ENCODE results near the gene DNMBP.
A peak's percentile ranks its signal among the peaks of the same experiment; 100 is the strongest.
"Not testable (repeated sequence)": the region's sequence is repeated elsewhere in the genome, so short reads cannot be mapped to it uniquely, and the experiment has no call there.

DNMBP gene

DNA sequence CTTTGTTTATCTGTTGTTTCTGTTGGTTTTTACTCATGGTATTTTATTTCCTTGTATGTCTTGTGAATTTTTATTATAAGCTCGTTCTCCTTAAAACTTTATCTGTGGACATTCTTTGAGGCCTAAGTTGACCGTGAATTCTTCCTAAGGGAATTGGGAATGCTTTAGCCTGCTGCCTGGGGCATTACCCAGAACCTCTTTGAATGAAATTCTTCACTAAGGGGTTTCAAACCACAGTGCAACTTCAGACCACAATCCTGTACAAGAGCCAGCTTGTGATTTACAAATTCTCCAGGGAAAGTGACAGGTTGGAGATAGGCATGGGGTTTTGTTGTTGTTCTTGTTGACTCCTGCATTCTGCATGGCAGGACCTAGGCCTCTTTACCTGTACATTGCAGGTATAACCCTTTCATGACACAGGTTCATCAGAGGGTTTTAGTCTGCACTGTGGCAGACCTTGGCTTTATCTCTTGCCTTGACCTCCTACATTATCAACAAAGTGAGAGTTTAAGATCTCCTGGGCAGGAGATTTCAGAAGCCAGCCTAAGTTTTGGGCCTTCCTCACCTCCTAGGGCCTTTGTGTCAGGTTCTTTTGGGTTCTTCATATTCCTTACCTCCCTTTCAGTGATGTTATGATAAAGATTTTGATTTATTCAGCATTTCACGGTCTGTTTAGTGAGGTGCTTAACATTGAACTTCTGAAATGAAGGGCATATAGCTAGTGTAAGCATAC, 157.1 kb downstream of the DNMBP start:
- Mint-ChIP-seq H3K36me3 (peaks cover 7% of the 10 kb centered on the region), H3K27me3 (peaks cover under 1% of the 10 kb centered on the region), H3K4me1 (no peaks in the 10 kb centered on the region), H3K27ac (no peak overlapping the region), H3K4me3 (no peak overlapping the region), H3K9me3 (no peaks in the 10 kb centered on the region)
- DNase-seq (ENCODE audit: low spot score in 2 of 2) (no peak), ATAC-seq (ENCODE audit: low read depth) (no peak)

- DNase-seq (ENCODE audit: low spot score in 2 of 2) (no peak), ATAC-seq (ENCODE audit: low read depth) (no peak)
- H3K4me3 Mint-ChIP-seq = no peak overlapping the region
- peaks cover 7% of the 10 kb centered on the region for H3K36me3 Mint-ChIP-seq
- H3K27me3 Mint-ChIP-seq = no peaks in the 10 kb centered on the region
- H3K9me3 Mint-ChIP-seq = no peaks in the 10 kb centered on the region
- no peaks in the 10 kb centered on the region for H3K4me1 Mint-ChIP-seq
- H3K27ac Mint-ChIP-seq = no peak overlapping the region
Measured at GRCh38 chr10:99851825-99852224, 157.9 kb downstream of the DNMBP start.

DNA sequence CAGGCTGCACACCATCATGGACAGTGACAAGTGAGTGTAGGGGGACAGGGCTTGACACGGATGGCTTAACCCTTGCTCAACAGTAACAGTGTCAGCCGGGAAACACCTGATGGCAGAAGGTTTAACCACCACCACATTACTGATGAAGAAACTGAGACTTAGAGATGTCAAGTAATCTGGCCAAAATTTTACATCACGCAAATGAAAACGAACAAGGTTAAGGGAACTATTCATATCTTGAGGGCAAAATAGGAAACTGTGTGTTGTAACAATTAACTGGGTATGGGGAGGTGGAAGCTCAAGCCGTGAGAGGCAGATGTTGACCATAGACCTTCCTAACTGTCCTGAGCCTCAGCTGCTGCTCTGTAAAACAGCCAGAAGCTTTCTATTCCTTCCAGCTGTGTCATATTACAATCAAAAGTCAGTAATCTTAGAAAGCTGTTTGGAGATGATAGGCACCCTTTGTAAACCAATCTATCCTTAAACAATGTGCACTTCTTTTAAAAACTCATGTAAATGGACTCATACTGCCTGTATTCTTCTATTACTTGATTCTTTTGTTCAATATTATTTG, 158.9 kb downstream of the DNMBP start:
- H3K4me3 Mint-ChIP-seq = no peak overlapping the region
- peaks cover 7% of the 10 kb centered on the region for H3K36me3 Mint-ChIP-seq
- ATAC-seq (ENCODE audit: low read depth) = no peak
- no peaks in the 10 kb centered on the region for H3K9me3 Mint-ChIP-seq
- DNase-seq (ENCODE audit: low spot score in 2 of 2) = no peak
- H3K27me3 Mint-ChIP-seq = no peaks in the 10 kb centered on the region
- peaks cover 3% of the 10 kb centered on the region for H3K4me1 Mint-ChIP-seq
- no peak overlapping the region for H3K27ac Mint-ChIP-seq

DNA sequence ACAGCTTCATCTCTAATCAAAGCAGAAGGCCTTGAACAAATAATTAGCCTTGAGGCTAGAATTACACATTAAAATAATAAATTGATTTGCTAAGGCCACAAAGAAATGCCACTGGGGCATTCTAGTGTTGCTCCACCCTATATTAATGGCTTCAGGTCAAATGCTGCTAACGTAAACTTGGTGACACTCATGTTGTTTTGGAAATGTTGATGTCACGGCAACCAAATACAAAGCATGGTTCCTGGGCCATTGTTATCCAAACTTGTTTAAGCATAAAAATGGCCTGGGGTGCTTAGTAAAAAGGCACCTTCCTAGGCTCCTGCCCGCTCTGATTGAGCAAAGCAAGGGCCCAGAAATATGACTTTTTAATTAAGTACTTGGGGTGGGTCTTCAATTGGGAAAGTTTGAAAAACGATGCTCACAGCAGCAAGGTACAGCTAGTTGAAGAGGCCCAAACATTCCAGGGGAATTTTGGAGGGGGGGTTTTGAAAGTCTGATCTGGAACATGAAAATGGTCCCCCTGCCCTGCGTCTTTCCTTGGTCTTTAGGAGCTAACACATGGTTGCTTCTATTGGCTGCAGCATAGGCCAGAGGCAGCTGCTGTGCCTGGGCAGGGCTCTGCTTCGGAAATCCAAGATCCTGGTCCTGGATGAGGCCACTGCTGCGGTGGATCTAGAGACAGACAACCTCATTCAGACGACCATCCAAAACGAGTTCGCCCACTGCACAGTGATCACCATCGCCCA, 159.6 kb downstream of the DNMBP start:
- H3K27me3 Mint-ChIP-seq = no peaks in the 10 kb centered on the region
- H3K4me3 Mint-ChIP-seq = no peak overlapping the region
- no peak for DNase-seq (ENCODE audit: low spot score in 2 of 2)
- ATAC-seq (ENCODE audit: low read depth) = no peak
- no peak overlapping the region for H3K27ac Mint-ChIP-seq
- H3K4me1 Mint-ChIP-seq = peaks cover 3% of the 10 kb centered on the region
- peaks cover 7% of the 10 kb centered on the region for H3K36me3 Mint-ChIP-seq
- no peaks in the 10 kb centered on the region for H3K9me3 Mint-ChIP-seq

DNA sequence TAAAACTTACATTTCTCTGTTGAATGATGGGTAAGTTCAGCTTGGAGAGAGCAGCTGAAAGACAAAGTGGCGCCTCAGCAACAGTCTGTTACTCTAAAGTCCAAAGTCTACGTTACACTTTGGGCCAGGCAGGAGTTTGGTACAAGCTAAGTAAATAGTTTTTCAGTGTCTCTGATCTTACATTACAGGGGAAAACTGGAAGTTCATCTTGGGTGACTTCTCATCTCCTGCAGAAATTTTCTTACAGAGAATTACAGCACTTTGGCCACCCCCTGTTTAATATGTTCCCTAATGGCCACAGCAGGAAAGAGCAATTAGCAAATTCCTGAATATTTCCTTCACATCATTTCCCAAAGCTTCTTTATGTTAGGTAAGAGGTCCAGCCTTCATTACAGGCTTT, 160.2 kb downstream of the DNMBP start:
- H3K36me3 Mint-ChIP-seq = peaks cover 7% of the 10 kb centered on the region
- no peak overlapping the region for H3K27ac Mint-ChIP-seq
- no peak overlapping the region for H3K4me3 Mint-ChIP-seq
- ATAC-seq (ENCODE audit: low read depth) (no peak), DNase-seq (ENCODE audit: low spot score in 2 of 2) (no peak)
- no peaks in the 10 kb centered on the region for H3K27me3 Mint-ChIP-seq
- H3K4me1 Mint-ChIP-seq = peaks cover 3% of the 10 kb centered on the region
- no peaks in the 10 kb centered on the region for H3K9me3 Mint-ChIP-seq

DNA sequence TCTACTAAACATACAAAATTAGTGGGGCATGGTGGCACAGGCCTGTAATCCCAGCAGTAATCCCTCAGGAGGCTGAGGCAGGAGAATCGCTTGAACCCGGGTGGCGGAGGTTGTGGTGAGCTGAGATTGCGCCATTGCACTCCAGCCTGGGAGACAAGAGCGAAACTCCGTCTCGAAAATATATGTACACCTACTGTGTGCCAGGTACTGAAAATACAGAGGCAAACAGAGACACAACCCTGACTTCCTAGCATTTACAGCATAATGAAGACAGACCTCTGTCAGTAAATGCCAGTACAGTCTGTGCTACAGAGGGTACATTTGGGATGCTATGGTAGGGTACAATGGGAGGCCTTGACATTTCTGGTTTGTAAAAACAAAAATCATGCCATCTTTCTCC, 160.7 kb downstream of the DNMBP start:
- H3K27ac Mint-ChIP-seq = no peak overlapping the region
- peaks cover 9% of the 10 kb centered on the region for H3K36me3 Mint-ChIP-seq
- peaks cover 3% of the 10 kb centered on the region for H3K4me1 Mint-ChIP-seq
- H3K4me3 Mint-ChIP-seq = no peak overlapping the region
- H3K9me3 Mint-ChIP-seq = no peaks in the 10 kb centered on the region
- H3K27me3 Mint-ChIP-seq = no peaks in the 10 kb centered on the region
- DNase-seq (ENCODE audit: low spot score in 2 of 2) (no peak), ATAC-seq (ENCODE audit: low read depth) (no peak)

DNA sequence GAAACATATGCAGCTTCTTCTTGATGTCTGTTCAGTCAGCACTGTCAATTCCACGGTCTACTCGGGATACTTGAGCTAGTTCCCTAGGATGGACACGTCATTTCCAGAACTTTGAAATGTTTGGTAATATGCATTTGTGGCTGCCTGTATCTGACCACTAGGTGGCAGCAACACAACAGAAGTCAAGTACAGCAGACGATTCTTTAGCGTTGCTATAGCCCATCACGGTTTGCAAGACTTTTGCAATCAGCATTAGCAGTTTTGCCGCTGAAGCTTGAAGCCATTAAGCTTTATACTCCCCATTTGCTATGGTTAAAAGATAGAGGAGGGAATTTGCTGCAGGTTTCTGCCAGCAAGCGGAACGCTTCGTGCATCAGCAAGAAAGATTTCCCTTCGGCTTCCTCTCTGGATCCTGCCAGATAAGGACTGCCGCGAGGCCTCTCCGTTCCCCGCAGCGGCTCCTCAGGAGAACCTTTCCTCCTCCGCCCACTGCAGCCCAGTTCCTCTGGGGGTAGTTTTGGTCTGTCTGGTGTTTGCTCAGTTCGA, 163.8 kb downstream of the DNMBP start:
- Mint-ChIP-seq H3K4me1 (peaks cover 3% of the 10 kb centered on the region), H3K27me3 (no peaks in the 10 kb centered on the region), H3K9me3 (no peaks in the 10 kb centered on the region), H3K36me3 (peaks cover 2% of the 10 kb centered on the region), H3K27ac (no peak overlapping the region), H3K4me3 (peak overlapping the region; percentile 59)
- DNase-seq (ENCODE audit: low spot score in 2 of 2) (peak; percentile 64 to 66), ATAC-seq (ENCODE audit: low read depth) (peak; percentile 90)

DNA sequence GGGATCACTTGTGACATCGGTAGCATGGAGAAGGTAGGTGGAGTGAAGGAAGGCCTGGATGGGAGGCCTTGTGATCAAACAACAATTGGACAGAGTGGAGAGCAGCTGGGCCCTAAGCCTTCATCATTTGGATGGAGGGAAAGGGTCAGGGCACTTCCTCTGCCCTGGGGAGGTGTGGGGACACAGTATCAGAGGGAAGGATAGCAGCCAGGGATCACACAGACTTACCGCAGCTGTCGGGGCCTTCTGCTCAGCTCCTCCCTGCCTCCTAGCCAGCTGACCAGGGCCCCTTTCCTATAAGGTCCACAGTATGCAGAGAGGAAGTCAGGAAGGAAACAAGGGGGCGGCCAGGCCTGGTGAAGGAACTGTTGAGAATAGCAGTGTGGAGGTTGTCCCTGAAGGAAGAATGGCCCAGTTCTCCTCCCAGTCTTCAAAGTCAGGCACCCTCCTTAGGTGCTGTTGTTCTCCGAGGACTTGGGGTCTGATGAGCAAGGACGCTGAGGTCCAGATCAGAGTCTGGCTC, 165.3 kb downstream of the DNMBP start:
- H3K27ac Mint-ChIP-seq = no peak overlapping the region
- no peaks in the 10 kb centered on the region for H3K9me3 Mint-ChIP-seq
- peaks cover 2% of the 10 kb centered on the region for H3K36me3 Mint-ChIP-seq
- H3K27me3 Mint-ChIP-seq = no peaks in the 10 kb centered on the region
- H3K4me1 Mint-ChIP-seq = peaks cover 3% of the 10 kb centered on the region
- no peak overlapping the region for H3K4me3 Mint-ChIP-seq
- DNase-seq (ENCODE audit: low spot score in 2 of 2) = no peak
- no peak for ATAC-seq (ENCODE audit: low read depth)

- Mint-ChIP-seq H3K27ac (no peak overlapping the region), H3K36me3 (peaks cover 2% of the 10 kb centered on the region), H3K27me3 (no peaks in the 10 kb centered on the region), H3K4me3 (no peak overlapping the region), H3K4me1 (peaks cover 3% of the 10 kb centered on the region), H3K9me3 (no peaks in the 10 kb centered on the region)
- ATAC-seq (ENCODE audit: low read depth) (no peak), DNase-seq (ENCODE audit: low spot score in 2 of 2) (no peak)
Measured at GRCh38 chr10:99843310-99843709, 166.4 kb downstream of the DNMBP start.

GRCh38 chr10:99841746-99842145, 168.0 kb downstream of the DNMBP start:
- peaks cover 2% of the 10 kb centered on the region for H3K36me3 Mint-ChIP-seq
- ATAC-seq (ENCODE audit: low read depth) (no peak), DNase-seq (ENCODE audit: low spot score in 2 of 2) (no peak)
- H3K27ac Mint-ChIP-seq = no peak overlapping the region
- no peaks in the 10 kb centered on the region for H3K27me3 Mint-ChIP-seq
- no peak overlapping the region for H3K4me3 Mint-ChIP-seq
- peaks cover 3% of the 10 kb centered on the region for H3K4me1 Mint-ChIP-seq
- H3K9me3 Mint-ChIP-seq = no peaks in the 10 kb centered on the region

- H3K4me3 Mint-ChIP-seq; H3K36me3 Mint-ChIP-seq; H3K27ac Mint-ChIP-seq; ATAC-seq (ENCODE audit: low read depth); DNase-seq (ENCODE audit: low spot score in 2 of 2); H3K9me3 Mint-ChIP-seq; H3K27me3 Mint-ChIP-seq; H3K4me1 Mint-ChIP-seq: not testable (repeated sequence)
Measured at GRCh38 chr10:99840859-99841258, 168.9 kb downstream of the DNMBP start.

GRCh38 chr10:99836711-99837110, 173.0 kb downstream of the DNMBP start:
- H3K36me3 Mint-ChIP-seq = peaks cover 4% of the 10 kb centered on the region
- H3K27ac Mint-ChIP-seq = no peak overlapping the region
- ATAC-seq (ENCODE audit: low read depth) (no peak), DNase-seq (ENCODE audit: low spot score in 2 of 2) (no peak)
- H3K4me1 Mint-ChIP-seq = no peaks in the 10 kb centered on the region
- H3K4me3 Mint-ChIP-seq = no peak overlapping the region
- H3K9me3 Mint-ChIP-seq = no peaks in the 10 kb centered on the region
- no peaks in the 10 kb centered on the region for H3K27me3 Mint-ChIP-seq

DNA sequence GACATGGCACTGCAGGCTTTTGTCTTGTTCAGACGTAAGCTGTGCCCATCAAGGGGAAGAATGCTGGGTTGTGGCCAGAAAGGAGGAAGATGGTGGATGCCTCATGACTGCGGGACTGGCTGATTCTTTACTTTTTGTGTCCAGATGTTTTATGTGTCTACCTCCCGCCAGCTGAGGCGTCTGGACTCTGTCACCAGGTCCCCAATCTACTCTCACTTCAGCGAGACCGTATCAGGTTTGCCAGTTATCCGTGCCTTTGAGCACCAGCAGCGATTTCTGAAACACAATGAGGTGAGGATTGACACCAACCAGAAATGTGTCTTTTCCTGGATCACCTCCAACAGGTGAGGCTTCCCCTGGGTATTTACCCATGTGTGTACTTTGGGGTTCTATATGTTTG, 173.8 kb downstream of the DNMBP start:
- Mint-ChIP-seq H3K4me1 (no peaks in the 10 kb centered on the region), H3K36me3 (peaks cover 4% of the 10 kb centered on the region), H3K4me3 (no peak overlapping the region), H3K27ac (no peak overlapping the region), H3K9me3 (no peaks in the 10 kb centered on the region), H3K27me3 (no peaks in the 10 kb centered on the region)
- ATAC-seq (ENCODE audit: low read depth) = no peak
- no peak for DNase-seq (ENCODE audit: low spot score in 2 of 2)

- Mint-ChIP-seq H3K4me3 (no peak overlapping the region), H3K4me1 (no peaks in the 10 kb centered on the region), H3K36me3 (peaks cover 11% of the 10 kb centered on the region), H3K27ac (no peak overlapping the region), H3K27me3 (no peaks in the 10 kb centered on the region), H3K9me3 (no peaks in the 10 kb centered on the region)
- no peak for ATAC-seq (ENCODE audit: low read depth)
- no peak for DNase-seq (ENCODE audit: low spot score in 2 of 2)
Measured at GRCh38 chr10:99834410-99834809, 175.3 kb downstream of the DNMBP start.

Measured in memory B cell (primary cell).